NOMO-1 treated with dmso at 0.1 percent for 144 hours (cell line): ENCODE measurements around the gene EZR.

Experiments
- DNase-seq: peaks from one replicate; lab custom pipeline; 2025; ENCODE audit not compliant: unreplicated experiment; lab: John Stamatoyannopoulos, UW

Gene EZR

GRCh38 chr6:158764183-158764849 is 54.9 kb downstream of the EZR start:
- DNase-seq: no peak

GRCh38 chr6:158763434-158764182 is 55.6 kb downstream of the EZR start:
- DNase-seq: no peak

GRCh38 chr6:158762787-158763433 is 56.3 kb downstream of the EZR start:
- no peak for DNase-seq

GRCh38 chr6:158761746-158762145 is 57.4 kb downstream of the EZR start:
- no peak for DNase-seq

- no peak for DNase-seq
These were observed 58.4 kb downstream of the EZR start for GRCh38 chr6:158760618-158761250.

- DNase-seq: no peak
These were observed 59.1 kb downstream of the EZR start for GRCh38 chr6:158759966-158760617.

GRCh38 chr6:158758941-158759479 is 60.2 kb downstream of the EZR start:
- no peak for DNase-seq

GRCh38 chr6:158758451-158758860 is 60.7 kb downstream of the EZR start:
- DNase-seq: no peak

- DNase-seq: no peak
These were observed 61.4 kb downstream of the EZR start for GRCh38 chr6:158757753-158758090.

GRCh38 chr6:158756977-158757752 is 62.0 kb downstream of the EZR start:
- no peak for DNase-seq

- DNase-seq: no peak
These were observed 63.0 kb downstream of the EZR start for GRCh38 chr6:158756126-158756525.

- DNase-seq: no peak
These were observed 63.5 kb downstream of the EZR start for GRCh38 chr6:158755636-158756035.

- DNase-seq: no peak
These were observed 64.4 kb downstream of the EZR start for GRCh38 chr6:158754738-158755137.

GRCh38 chr6:158753811-158754210 is 65.4 kb downstream of the EZR start:
- DNase-seq: no peak

- no peak for DNase-seq
These were observed 66.6 kb downstream of the EZR start for GRCh38 chr6:158752613-158753012.

GRCh38 chr6:158751921-158752320 is 67.2 kb downstream of the EZR start:
- no peak for DNase-seq

GRCh38 chr6:158751224-158751623 is 67.9 kb downstream of the EZR start:
- DNase-seq: no peak

GRCh38 chr6:158744986-158745430 is 74.2 kb downstream of the EZR start:
- DNase-seq: no peak

- DNase-seq: no peak
These were observed 76.0 kb downstream of the EZR start for GRCh38 chr6:158743033-158743651.

- no peak for DNase-seq
These were observed 79.5 kb downstream of the EZR start for GRCh38 chr6:158739673-158740072.
